ENCODE data around the gene TVP23C. TPM values are rescaled to one million over a fixed set of nuclear protein-coding genes. Genes with fewer than 3 reads are reported as not detected.
A peak's percentile ranks its signal among the peaks of the same experiment; 100 is the strongest.

Gene TVP23C
- total and polyA plus RNA-seq, 2 experiments from 2014 or later = 15.3 to 40.7 TPM

DNA sequence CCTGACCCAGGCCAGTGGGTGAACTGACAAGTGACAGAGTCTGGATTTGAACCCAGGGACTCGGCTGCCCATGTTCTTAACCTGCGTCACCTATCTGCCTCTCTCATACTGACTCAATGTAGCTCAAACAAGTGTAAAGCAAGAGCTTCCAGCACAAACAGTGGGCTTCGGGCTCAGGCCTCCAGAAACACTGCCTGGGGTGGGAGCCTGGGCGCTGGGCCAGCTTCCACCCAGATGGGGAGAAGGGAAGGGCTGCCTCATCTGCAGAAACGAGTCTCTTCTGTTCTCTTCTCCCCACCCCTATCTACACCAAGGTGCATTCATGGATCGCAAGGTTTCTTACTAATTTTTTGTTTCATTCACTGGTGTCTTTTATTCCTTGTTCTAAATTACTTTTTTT lies 97.2 kb downstream of the TVP23C start:
- H3K9me3 ChIP-seq (ENCODE audit: low read depth) = no peaks in the 10 kb centered on the region
- H3K4me2 ChIP-seq = no peak overlapping the region
- H3K9me2 ChIP-seq (replicated peaks; ENCODE audit: insufficient read depth) = no peaks in the 10 kb centered on the region
- H3K36me3 ChIP-seq (replicated peaks; ENCODE audit: insufficient read depth, low read depth) = no peaks in the 10 kb centered on the region
- no peak overlapping the region for H3K4me3 ChIP-seq
- H4K20me1 ChIP-seq (ENCODE audit: insufficient read depth, poor library complexity, severe bottlenecking) = no peaks in the 10 kb centered on the region
- peaks cover 25% of the 10 kb centered on the region for H3K4me1 ChIP-seq (ENCODE audit: insufficient read depth)
- H3K27ac ChIP-seq = no peak overlapping the region
- no peak overlapping the region for H2AFZ ChIP-seq
- H3K79me2 ChIP-seq = no peaks in the 10 kb centered on the region
- TF ChIP-seq EZH2 (IDR thresholded peaks at IDR 0.05; ENCODE audit: borderline replicate concordance) = no peak
- DNase-seq (ENCODE audit: low spot score) = no peak
- no peaks in the 10 kb centered on the region for H3K27me3 ChIP-seq
- WGBS (ENCODE audit: low lambda C conversion rate, missing lambda C conversion rate) = 83% methylated on average over 6 of the region's 6 CpGs

DNA sequence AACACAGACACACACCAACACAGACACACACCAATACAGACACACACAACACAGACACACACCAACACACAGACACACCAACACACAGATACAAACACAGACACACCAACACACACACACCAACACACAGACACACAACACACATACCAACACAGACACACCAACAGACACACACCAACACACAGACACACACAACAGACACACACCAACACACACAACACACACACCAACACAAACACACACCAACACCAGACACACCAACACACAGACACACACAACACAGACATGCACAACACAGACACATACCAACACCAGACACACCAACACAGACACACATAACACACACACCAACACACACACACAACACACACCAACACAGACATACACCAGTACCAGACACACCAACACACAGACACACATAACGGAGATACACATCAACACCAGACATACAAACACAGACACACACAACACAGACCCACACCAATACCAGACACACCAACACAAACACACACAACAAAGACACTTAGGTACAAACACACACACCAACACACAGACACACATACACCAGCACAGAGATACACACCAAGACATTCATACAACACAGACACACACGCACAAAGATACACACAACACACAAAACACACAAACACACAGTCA lies 98.1 kb downstream of the TVP23C start:
- Histone ChIP-seq H3K4me2 (no peak overlapping the region), H3K4me3 (no peak overlapping the region), H3K9me3 (ENCODE audit: low read depth) (no peaks in the 10 kb centered on the region), H3K36me3 (replicated peaks; ENCODE audit: insufficient read depth, low read depth) (no peaks in the 10 kb centered on the region), H3K79me2 (no peaks in the 10 kb centered on the region), H3K27me3 (no peaks in the 10 kb centered on the region), H3K9me2 (replicated peaks; ENCODE audit: insufficient read depth) (no peaks in the 10 kb centered on the region), H3K4me1 (ENCODE audit: insufficient read depth) (peaks cover 25% of the 10 kb centered on the region), H4K20me1 (ENCODE audit: insufficient read depth, poor library complexity, severe bottlenecking) (no peaks in the 10 kb centered on the region), H3K27ac (no peak overlapping the region), H2AFZ (no peak overlapping the region)
- TF ChIP-seq EZH2phosphoT487 (IDR thresholded peaks at IDR 0.05; ENCODE audit: low read depth, severe bottlenecking, unreplicated experiment) (no peak), EZH2 (IDR thresholded peaks at IDR 0.05; ENCODE audit: borderline replicate concordance) (no peak)
- TF ChIP-seq, protein P1, sequence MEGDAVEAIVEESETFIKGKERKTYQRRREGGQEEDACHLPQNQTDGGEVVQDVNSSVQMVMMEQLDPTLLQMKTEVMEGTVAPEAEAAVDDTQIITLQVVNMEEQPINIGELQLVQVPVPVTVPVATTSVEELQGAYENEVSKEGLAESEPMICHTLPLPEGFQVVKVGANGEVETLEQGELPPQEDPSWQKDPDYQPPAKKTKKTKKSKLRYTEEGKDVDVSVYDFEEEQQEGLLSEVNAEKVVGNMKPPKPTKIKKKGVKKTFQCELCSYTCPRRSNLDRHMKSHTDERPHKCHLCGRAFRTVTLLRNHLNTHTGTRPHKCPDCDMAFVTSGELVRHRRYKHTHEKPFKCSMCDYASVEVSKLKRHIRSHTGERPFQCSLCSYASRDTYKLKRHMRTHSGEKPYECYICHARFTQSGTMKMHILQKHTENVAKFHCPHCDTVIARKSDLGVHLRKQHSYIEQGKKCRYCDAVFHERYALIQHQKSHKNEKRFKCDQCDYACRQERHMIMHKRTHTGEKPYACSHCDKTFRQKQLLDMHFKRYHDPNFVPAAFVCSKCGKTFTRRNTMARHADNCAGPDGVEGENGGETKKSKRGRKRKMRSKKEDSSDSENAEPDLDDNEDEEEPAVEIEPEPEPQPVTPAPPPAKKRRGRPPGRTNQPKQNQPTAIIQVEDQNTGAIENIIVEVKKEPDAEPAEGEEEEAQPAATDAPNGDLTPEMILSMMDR (IDR thresholded peaks at IDR 0.05; ENCODE audit: poor library complexity) = no peak
- WGBS (ENCODE audit: low lambda C conversion rate, missing lambda C conversion rate) = 100% methylated on average over 2 of the region's 2 CpGs
- DNase-seq (ENCODE audit: low spot score) = no peak

DNA sequence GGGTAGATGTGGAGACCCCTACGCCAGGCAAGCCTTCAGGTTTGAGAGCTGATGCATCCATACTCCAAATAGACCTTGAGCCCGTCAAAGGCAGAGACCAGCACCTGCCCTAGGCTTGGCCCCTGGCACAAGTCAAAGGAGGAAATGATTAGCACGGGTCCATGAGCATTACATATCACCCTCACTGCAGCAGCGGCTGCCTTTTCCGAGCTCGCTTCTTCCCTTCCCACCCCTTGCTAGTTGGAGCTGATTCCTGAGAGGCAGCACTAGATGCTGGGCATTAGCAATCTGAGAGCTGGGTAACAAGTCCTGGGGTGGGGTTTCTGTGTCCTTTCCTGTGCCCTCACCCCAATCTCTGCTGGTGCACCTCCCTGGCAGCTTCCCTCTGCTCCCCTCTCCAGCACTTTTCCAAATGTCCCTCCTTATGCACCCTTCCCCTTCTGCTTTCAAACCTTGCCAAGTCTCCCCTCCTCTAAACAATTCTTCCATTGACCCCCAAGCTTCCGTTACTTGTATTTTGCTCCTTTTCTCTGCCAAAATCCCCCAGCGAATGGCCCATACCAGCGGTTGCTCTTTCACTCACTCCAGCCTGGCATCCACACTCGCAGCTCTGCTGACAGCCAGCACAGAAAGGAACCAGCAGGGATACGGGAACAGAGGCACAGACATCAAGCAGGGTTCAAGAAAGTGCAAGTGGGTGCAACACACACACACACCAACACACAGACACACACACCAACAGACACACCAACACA lies 98.9 kb downstream of the TVP23C start:
- no peak for DNase-seq (ENCODE audit: low spot score)
- whole genome bisulfite sequencing (ENCODE audit: low lambda C conversion rate, missing lambda C conversion rate) = 75% methylated on average over 11 of the region's 11 CpGs
- no peaks in the 10 kb centered on the region for H3K79me2 ChIP-seq
- H3K4me1 ChIP-seq (ENCODE audit: insufficient read depth) = peaks cover 25% of the 10 kb centered on the region
- TF ChIP-seq, protein P1 (IDR thresholded peaks at IDR 0.05; ENCODE audit: poor library complexity) = no peak
- no peak for TF ChIP-seq EZH2 (IDR thresholded peaks at IDR 0.05; ENCODE audit: borderline replicate concordance)
- TF ChIP-seq EZH2phosphoT487 (IDR thresholded peaks at IDR 0.05; ENCODE audit: low read depth, severe bottlenecking, unreplicated experiment) = no peak
- peak overlapping the region; percentile 46 for H3K27ac ChIP-seq
- no peak overlapping the region for H3K4me2 ChIP-seq
- H3K27me3 ChIP-seq = no peaks in the 10 kb centered on the region
- H3K9me2 ChIP-seq (replicated peaks; ENCODE audit: insufficient read depth) = no peaks in the 10 kb centered on the region
- no peak overlapping the region for H3K4me3 ChIP-seq
- no peaks in the 10 kb centered on the region for H3K36me3 ChIP-seq (replicated peaks; ENCODE audit: insufficient read depth, low read depth)
- no peaks in the 10 kb centered on the region for H4K20me1 ChIP-seq (ENCODE audit: insufficient read depth, poor library complexity, severe bottlenecking)
- no peaks in the 10 kb centered on the region for H3K9me3 ChIP-seq (ENCODE audit: low read depth)
- no peak overlapping the region for H2AFZ ChIP-seq
